Activated T-cell treated with anti-CD3 and anti-CD28 coated beads, Interleukin-2, amount 50 U/mL, for 48 hours (primary cell): ENCODE results near the gene GPX5.
"Not testable (repeated sequence)": the region's sequence is repeated elsewhere in the genome, so short reads cannot be mapped to it uniquely, and the experiment has no call there.

Experiments used
- DNase-seq, 2 experiments: peaks; one replicate each; pipeline ENCODE4 v3.0.0-alpha.2; 2020

GPX5 gene, protein sequence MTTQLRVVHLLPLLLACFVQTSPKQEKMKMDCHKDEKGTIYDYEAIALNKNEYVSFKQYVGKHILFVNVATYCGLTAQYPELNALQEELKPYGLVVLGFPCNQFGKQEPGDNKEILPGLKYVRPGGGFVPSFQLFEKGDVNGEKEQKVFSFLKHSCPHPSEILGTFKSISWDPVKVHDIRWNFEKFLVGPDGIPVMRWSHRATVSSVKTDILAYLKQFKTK

DNA sequence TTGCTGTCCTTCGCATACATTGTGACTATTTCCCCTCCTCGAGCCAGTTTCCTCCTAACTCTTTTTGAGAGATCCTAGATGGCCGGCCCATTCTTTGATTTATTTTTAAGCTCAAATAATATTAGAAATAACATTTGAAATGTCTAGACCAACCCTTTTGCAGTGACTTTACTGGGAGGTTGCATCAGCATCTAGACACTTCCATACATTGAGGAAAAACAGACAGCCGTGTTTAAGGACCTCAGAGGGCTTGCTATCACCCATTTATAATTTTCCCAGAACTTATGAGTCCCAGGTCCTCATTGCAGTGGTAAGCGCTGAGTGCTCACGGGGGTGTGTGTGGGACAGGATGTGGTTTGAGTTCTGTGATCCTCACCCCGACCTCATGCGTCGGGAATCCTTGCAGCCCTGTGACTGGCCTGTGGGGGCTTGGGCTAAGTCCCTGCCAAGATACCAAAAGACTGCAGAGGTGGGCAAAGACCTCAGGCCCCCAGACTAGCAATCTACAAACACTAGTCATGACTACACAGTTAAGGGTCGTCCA lies at the start of gene GPX5:
Gene GPX5, plus strand, starts transcription at position 386 of the 544 bp plus-strand sequence. Its CDS starts 133 bp downstream, at position 519.
- DNase-seq: peak; percentile 27 to 29

DNA sequence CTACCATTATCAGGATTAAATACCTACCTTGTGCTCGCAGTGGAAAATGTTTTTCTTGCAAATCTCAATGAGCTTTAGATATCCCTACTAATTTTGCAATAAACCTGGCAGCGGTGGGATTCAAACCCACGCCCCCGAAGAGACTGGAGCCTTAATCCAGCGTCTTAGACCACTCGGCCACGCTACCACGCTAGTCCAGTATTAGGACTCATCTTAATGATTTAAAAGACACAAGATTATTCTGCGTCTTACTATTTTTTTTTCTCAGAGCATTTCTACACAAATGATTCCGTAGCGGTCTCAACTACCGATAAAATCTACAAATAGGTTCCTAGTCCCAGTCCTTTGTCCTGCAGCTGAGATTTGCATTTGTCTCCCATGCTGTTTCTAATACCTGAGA lies 47.2 kb upstream of the GPX5 start:
- no peak for DNase-seq

DNA sequence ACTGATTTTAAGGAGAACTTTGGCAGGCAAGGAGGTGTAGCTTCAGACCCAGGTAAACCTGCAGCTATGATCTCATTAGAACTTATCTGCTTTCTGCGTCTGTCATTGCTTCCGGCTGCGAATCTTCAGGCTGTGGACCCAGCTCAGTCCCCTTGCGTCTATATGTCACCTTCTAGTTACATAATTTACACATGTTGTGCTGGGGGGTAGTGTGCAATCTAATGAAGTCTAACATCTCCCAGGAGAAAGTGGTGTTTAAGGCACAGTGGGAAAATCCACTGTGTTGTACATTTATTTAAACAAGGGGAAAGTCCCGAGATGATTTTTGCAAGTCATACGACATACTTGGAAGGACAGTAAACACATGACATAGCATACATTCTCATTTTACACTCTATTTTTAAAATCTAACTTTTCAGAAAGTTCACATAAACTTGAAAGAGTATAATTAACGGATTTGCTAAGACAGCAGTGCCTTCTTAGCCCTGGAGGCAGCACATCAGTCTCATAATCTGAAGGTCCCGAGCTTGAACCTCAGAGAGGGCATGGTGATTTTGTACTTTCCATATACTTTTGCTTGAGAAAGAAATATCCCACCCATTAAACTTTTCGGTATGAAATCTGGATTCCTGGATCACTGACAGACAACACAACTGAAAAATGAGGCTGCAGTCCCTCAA lies 45.3 kb upstream of the GPX5 start:
- DNase-seq: no peak

DNA sequence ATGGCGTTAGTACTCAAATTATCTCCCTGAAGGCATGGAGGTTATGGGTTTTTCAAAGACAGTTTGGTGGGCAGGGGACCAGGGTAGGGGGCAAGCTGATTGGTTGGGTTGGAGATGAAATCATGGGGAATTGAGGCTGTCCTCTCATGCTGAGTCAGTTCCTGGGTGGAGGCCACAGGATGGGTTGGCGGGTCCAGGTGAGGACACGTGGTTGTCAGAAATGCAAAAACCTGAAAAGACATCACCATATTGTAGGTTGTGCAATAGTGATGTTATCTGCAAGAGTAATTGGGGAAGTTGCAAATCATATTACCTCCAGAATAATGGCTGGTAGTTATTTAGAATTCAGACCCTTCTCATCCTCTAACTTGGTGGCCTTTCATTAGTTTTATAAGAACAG lies 40.2 kb upstream of the GPX5 start:
- no peak for DNase-seq

DNA sequence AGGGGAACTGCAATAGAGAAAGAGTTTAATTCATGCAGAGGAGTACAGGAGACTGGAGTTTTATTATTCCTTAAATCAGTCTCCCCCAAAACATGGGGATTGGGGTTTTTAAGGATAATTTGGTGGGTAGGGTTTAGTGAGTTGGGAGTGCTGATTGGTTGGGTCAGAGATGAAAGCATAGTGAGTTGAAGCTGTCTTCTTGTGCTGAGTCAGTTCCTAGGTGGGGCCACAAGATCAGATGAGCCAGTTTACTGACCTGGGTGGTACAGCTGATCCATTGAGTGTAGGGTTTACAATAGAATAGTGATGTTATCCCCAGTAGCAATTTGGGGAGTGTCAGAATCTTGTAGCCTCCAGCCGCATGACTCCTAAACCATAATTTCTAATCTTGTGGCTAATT lies 39.1 kb upstream of the GPX5 start:
- no peak for DNase-seq

DNA sequence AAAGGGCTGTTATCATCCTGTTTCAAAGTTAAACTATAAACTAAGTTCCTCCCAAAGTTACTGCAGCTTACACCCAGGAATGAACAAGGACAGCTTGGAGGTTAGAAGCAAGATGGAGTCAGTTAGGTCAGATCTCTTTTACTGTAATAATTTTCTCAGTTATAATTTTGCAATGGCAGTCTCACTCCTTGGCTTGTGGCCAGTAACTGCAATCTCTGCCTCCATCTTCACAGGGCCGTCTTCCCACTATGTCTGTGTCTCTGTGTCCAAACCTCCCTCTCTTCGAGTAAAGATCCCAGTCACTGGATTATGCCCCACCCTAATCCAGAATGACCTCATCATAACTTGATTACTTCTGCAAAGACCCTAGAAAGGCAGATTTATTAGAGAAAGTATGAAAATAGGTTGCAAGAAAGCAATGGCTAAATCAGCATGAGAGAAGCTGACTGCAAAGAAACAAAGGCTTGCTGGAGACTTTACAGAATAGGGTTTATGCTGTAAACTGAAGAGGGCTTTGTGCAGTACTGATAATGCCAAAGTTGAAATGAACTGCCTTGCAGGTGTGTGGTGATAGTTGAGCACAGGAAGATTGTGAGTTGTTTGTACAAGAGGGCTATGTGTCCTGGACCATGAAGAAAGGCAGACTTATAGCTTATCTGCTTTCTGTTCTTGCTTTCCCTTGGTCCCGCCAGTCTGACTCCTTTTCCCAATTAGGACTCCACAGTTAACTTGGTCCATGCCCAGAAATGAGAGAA lies 38.5 kb upstream of the GPX5 start:
- DNase-seq: no peak

DNA sequence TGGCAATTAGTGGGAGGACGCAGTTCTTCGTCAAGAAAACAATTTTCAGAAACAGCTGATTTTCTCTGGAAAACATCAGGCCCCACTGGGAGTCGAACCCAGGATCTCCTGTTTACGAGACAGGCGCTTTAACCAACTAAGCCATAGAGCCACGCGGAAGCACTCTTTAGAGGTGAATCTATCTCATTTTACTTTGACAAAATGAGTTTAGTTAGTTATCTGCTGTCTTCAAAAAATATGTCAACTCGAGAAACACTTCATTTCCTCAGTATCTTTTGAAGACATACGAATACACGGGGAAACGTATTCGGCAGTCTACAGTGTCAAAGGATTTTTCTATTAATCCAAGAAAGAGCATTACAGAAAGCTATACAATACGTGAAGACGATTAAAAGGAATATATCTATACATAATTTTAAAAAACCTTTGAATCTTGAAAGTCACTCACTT lies 36.7 kb upstream of the GPX5 start:
- DNase-seq: peak; percentile 61 to 72

DNA sequence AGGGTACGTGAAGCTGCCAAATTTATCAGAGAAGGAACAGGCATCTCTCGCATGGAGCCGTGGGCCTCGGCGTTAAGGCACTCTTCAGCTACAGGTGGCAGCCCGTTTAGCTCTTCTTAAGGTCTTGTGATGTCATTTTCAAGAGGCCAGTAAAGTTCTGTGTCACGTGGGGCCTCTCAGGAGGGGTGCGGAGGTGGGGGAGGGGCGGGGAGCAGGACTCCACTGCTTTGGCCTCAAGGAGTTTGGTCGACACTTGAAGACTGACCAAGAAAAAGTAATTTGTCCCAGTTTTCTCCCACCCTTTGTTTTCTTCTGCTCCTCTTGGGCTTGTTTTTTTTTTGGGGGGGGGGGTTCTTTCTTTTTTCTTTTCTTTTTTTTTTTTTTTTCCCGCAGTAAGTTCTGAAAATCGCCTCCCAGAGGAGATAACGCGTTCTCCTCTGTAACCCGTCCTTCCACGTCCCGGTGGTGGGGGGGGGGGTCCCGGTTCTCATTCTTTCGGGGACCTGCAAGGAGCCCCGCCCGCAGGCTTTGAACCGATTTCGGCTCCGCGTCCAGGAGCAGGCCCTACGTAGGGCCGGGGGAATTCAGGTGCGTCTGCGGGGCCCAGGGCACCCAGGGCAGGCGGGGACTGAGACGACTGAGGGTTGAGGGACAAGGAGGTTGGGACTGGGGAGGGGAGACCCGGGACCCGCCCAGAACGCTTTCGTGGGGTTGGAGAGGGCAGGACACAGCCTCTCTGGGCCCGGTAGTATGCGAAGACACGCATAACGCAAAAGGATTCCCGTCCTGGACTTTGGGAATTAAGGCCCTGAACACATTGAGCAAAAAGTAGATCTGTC lies 36.1 kb upstream of the GPX5 start:
- peak; percentile 62 for DNase-seq

DNA sequence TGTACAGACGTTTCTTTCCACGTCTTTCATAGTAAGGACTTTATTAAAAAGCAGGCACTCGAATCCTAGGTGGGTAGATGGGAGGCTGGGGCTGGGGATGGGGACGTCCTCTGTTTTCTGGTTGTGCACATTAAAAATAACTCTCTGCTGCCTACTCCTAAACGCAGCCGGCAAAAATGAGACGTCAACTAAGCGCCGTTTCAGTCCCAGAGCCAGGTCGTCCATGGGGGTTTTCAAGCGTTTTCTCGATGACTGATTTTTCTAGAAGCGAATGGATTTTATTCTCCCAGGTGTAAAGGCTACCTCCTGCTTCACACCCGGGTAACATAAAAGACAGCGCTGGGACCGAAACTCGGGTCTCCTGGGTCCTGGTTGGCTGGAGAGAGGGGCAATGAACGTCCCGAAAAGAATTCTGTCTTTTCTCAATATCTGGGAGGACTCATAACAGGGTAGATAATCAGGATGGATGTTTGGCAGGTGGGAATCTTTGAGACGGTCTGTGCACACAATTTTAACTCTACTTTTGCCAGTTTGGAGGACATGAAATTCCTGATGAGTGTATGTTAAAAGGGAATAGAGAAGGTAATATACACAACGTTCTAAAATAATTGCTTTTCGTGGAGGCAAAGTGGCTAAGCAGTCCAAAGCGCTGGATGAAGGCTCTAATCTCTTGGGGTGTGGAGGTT lies 35.3 kb upstream of the GPX5 start:
- no peak for DNase-seq

DNA sequence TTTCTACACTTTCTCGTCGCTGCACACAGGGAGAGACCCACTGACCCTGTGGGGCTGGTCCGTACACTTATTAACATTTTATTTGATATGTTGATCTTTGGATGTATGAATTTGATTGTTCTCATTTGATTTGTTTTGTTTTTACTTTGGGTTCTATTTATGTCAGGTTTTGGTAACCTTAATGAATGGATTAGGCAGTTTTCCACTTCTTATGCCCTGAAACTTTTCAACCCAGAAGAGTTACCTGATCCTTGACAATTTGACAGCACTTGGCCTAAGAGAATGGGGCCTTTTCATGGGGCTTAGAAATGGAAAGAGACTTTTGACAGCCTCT lies 33.7 kb upstream of the GPX5 start:
- no peak for DNase-seq

DNA sequence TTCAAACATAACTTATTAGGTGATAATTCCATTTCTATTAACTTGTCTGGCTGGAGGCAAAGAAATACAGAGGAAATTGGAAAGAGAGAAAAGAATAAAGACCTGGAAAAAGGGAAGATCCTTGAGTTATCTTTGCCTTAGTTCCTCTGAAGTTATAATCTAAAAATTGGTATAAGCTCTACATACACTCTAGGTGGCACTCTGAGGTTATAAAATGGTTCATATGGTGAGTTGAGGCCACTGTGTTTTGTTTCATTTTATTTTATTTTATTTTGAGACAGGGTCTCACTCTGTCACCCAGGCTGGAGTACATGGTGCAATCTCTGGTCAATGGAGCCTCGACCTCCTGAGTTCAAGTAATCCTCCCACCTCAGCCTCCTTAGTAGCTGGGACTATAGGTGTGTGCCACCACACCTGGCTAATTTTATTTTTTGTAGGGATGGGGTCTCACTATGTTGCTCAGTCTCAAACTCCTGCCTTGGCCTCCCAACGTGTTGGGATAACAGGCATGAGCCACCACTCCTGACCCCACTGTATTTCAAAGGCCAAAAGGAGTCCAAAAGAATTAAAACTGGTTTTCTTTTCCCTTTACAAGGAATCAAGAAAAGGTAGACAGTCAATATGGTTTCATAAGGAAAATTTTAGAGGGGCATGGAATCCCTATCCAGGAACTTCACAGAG lies 29.4 kb upstream of the GPX5 start:
- DNase-seq: no peak

DNA sequence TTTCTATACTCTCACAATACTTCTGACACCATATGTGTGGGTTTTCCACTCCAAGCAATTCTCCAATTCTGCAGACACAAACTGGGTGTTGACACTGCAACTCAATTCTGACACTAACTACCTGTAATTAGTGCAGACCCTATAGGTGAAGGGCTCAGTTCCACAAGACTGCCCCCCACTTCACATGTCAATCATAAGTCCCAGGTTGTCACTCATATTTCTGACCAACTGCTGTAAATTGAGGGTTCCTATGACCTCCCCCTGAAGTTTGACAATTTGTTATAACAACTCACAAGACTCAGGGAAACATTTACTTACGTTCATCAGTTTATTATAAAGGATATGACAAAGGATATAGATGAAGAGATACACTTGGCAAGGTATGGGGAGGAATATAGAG lies 28.4 kb upstream of the GPX5 start:
- DNase-seq: no peak

DNA sequence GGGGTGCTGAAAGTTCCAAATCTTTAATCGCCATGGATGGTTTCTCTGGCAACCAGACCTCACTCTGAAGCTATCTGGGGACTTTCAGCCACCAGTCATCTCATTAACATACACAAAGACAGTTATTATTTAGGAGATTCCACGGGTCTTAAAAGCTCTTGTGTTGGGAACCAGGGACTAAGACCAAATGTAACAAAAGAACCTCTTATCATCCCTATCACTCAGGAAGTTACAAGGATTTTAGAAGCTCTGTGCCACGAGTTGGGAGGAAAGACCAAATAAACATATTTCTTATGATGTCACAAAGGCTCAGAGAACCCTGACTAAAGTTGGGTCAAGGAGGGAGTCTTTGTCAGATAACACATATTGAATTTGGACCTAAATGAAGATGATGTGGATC lies 27.8 kb upstream of the GPX5 start:
- no peak for DNase-seq

DNA sequence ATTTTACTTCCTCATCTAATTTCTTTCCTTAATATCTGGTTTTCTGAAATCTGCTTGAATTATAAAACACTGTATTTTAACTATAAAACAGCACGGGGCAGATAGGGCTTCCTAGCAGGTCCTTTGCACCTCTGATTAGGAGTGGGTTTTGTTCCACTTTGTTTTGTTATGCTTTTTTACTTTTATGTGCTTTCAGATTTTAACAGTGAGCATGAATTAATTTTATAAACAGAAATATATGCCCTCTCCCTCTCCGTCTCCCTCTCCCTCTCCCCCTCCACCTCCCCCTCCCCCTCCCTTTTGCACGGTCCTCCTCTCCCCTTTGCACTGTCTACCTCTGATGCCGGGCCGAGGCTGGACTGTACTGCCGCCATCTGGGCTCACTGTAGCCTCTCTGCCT lies 24.4 kb upstream of the GPX5 start:
- no peak for DNase-seq

DNA sequence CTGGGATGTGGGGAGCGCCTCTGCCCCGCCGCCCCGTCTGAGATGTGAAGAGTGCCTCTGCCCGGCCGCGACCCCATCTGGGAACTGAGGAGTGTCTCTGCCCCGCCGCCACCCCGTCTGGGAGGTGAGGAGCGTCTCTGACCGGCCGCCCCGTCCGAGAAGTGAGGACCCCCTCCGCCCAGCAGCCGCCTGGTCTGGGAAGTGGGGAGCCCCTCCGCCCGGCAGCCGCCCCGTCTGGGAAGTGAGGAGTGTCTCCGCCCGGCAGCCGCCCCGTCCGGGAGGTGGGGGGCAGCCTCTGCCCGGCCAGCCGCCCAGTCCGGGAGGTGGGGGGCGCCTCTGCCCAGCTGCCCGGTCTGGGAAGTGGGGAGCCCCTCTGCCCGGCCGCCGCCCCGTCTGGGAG lies 23.5 kb upstream of the GPX5 start:
- not testable (repeated sequence) for DNase-seq

DNA sequence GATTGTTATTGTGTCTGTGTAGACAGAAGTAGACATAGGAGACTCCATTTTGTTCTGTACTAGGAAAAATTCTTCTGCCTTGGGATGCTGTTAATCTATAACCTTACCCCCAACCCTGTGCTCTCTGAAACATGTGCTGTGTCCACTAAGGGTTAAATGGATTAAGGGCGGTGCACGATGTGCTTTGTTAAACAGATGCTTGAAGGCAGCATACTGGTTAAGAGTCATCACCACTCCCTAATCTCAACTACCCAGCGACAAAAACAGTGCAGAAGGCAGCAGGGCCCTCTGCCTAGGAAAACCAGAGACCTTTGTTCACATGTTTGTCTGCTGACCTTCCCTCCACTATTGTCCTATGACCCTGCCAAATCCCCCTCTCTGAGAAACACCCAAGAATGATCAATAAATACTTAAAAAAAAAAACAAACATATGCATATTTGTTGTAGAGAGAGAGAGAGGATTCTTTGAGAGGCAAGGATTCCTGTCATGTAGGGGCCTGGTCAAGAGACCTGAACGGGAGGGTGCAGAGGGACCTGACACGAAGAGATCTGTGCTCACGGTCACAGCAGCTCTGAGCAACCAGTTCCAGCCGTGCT lies 22.9 kb upstream of the GPX5 start:
- DNase-seq: not testable (repeated sequence)

DNA sequence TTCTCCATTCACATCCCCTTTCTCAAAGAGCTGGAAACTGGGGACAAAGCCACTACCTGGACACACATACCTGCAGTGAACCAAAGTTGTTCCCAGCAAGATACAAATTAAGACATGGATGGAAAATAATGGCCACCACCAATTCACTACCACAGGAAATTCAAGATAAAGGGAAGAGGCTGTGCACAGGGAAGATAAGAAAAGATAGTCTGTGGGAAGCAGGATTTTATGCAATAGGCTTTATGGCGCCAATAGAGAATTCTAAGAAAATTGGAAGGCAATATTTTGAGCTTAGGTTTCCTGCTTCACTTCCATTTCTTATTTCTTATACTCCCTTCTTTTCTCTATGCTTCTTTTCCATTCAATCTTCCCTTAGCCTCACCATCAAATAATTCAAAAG lies 19.9 kb upstream of the GPX5 start:
- no peak for DNase-seq

DNA sequence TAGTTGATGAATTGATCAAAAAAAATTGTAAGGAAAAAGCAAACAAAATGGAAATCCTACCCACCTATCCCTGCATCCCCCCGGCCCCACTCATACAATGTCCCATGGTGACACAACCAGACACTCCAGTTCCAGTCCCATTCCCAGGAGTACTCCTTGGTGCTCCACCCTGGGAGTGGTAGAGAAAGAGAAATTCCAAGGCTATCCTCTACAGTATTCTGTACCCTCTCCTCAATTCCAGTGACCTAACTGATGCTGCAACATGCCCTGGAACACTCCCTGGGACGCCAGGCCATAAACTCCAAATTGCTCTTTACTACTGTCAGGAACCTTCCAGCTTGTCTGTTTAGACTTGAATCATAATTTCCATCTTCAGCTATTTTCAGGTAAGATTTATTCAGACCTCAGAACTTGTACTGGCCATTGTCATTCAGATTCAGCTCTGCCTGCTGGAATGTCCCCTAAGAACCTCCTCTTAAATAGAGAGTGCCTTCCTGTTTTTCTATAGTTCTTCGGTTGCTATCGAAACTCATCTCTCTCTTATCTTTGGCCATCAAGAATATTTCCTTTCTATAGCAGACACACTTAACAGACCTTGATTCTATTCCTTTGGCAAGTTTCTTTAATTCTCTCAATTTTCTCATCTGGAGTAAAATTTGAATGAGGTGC lies 18.7 kb upstream of the GPX5 start:
- no peak for DNase-seq

DNA sequence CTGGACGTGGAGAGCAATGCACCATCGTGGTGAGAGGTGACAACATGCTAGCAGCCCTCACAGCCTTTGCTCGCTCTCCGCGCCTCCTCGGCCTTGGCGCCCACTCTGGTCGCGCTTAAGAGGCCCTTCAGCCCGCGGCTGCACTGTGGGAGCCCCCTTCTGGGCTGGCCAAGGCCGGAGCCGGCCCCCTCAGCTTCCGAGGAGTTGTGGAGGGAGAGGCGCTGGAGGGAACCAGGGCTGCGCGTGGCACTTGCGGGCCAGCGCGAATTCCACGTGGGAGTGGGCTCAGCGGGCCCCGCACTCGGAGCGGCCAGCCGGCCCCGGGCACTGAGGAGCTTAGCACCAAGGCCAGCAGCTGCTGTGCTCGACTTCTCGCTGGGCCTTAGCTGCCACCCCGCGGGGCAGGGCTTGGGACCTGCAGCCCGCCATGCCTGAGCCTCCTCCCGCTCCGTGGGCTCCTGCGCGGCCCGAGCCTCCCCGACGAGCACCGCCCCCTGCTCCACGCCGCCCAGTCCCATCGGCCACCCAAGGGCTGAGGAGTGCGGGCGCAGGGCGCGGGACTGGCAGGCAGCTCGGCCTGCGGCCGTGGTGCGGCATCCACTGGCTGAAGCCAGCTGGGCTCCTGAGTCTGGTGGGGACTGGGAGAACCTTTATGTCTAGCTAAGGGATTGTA lies 13.9 kb upstream of the GPX5 start:
- DNase-seq: no peak

DNA sequence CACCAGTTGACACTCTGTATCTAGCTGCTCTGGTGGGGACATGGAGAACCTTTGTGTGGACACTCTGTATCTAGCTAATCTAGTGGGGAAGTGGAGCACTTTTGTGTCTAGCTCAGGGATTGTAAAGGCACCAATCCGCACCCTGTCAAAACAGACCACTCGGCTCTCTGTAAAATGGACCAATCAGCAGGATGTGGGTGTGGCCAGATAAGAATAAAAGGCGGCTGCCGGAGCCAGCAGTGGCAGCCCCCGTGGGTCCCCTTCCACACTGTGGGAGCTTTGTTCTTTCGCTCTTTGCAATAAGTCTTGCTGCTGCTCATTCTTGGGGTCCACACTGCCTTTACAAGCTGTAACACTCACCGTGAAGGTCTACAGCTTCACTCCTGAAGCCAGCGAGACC lies 13.3 kb upstream of the GPX5 start:
- not testable (repeated sequence) for DNase-seq
